AG04450 (cell line): ENCODE results near the gene EXOC4. TPM values are rescaled to one million over a fixed set of nuclear protein-coding genes. Genes with fewer than 3 reads are reported as not detected.
"Not testable (repeated sequence)": the region's sequence is repeated elsewhere in the genome, so short reads cannot be mapped to it uniquely, and the experiment has no call there.

Source experiments
- CTCF ChIA-PET: fragments of 300-600, 350-600 bp; formaldehyde crosslinking; extraction: SDS; loops from one replicate; lab custom pipeline; 2022; ENCODE audit warnings: antibody characterized with exemption, inconsistent platforms; lab: Charles Lee
- POLR2A ChIA-PET: fragments of 350-600 bp; formaldehyde crosslinking; extraction: SDS; loops from one replicate; lab custom pipeline; 2021; ENCODE audit warnings: antibody characterized with exemption, inconsistent platforms; lab: Yijun Ruan, JAX
- DNase-seq: peaks from one replicate; pipeline ENCODE4 v3.0.0-alpha.2; 2011; ENCODE audit warnings: low read depth, low spot score
- H3K27ac ChIP-seq: one replicate; pipeline ENCODE4 v1.5.1; 2012; ENCODE audit warnings: low read depth, low read length, control low read depth
- H3K27me3 ChIP-seq: one replicate; pipeline ENCODE4 v1.6.0; 2012; ENCODE audit warnings: low read length; ENCODE audit not compliant: control insufficient read depth, insufficient read depth
- H3K4me3 ChIP-seq: 2 replicates; pipeline ENCODE4 v1.5.1; 2011; ENCODE audit warnings: mild to moderate bottlenecking, low read depth, low read length, control low read depth
- H3K9me3 ChIP-seq: 2 replicates; pipeline ENCODE4 v1.5.1; 2012; ENCODE audit warnings: low read length; ENCODE audit not compliant: control insufficient read depth, insufficient read depth
- CTCF ChIP-seq: IDR thresholded peaks from 2 replicates; pipeline ENCODE4 v1.5.1; 2011; ENCODE audit warnings: low read depth, low read length, control low read depth, inconsistent platforms
- polyA plus RNA-seq: library from polyadenylated mRNA; depleted of rRNA; stranded (reverse); fragments of >200 nt; gene quantifications from 2 replicates; pipeline ENCODE4 v1.2.3, GENCODE V29; 2011

EXOC4 gene
- polyA plus RNA-seq, 1 experiment = 73.5 TPM

GRCh38 chr7:133314084-133314483 is 61.2 kb downstream of the EXOC4 start:
- TF ChIP-seq CTCF = no peak
- no peaks in the 10 kb centered on the region for H3K9me3 ChIP-seq
- no peak for DNase-seq
- ChIA-PET POLR2A (no interaction called here), CTCF (interaction anchor here (1.4 kb wide), 1 partner anchor 30 kb away, joined by 6 read pairs; no protein-coding TSS in a partner anchor)
- H3K4me3 ChIP-seq = no peak overlapping the region
- no peaks in the 10 kb centered on the region for H3K27me3 ChIP-seq
- no peak overlapping the region for H3K27ac ChIP-seq

- H3K27me3 ChIP-seq = no peaks in the 10 kb centered on the region
- CTCF ChIA-PET = no interaction called here
- no peak overlapping the region for H3K4me3 ChIP-seq
- POLR2A ChIA-PET = no interaction called here
- no peak overlapping the region for H3K27ac ChIP-seq
- peak; percentile 16 for DNase-seq
- H3K9me3 ChIP-seq = no peaks in the 10 kb centered on the region
- no peak for TF ChIP-seq CTCF
Measured at GRCh38 chr7:133315332-133316040, 62.6 kb downstream of the EXOC4 start.

- Histone ChIP-seq H3K4me3 (no peak overlapping the region), H3K27me3 (no peaks in the 10 kb centered on the region), H3K9me3 (no peaks in the 10 kb centered on the region), H3K27ac (no peak overlapping the region)
- ChIA-PET POLR2A (no interaction called here), CTCF (interaction anchor here (0.6 to 0.7 kb wide), 3 partner anchors 19 to 499 kb away, joined by 3 to 8 read pairs (median 4); no protein-coding TSS in a partner anchor)
- no peak for DNase-seq
- TF ChIP-seq CTCF = no peak
Measured at GRCh38 chr7:133319842-133320241, 67.0 kb downstream of the EXOC4 start.

- CTCF ChIA-PET = no interaction called here
- no peak for DNase-seq
- POLR2A ChIA-PET = no interaction called here
- Histone ChIP-seq H3K27ac (no peak overlapping the region), H3K27me3 (no peaks in the 10 kb centered on the region), H3K9me3 (no peaks in the 10 kb centered on the region), H3K4me3 (no peak overlapping the region)
- TF ChIP-seq CTCF = no peak
Measured at GRCh38 chr7:133320891-133321290, 68.0 kb downstream of the EXOC4 start.

- CTCF ChIA-PET, POLR2A ChIA-PET: not testable (repeated sequence)
Measured at GRCh38 chr7:133321366-133321765, 68.5 kb downstream of the EXOC4 start.

GRCh38 chr7:133326745-133327144 is 73.9 kb downstream of the EXOC4 start:
- H3K27ac ChIP-seq, H3K4me3 ChIP-seq, CTCF ChIA-PET, H3K27me3 ChIP-seq, H3K9me3 ChIP-seq, POLR2A ChIA-PET, DNase-seq: not testable (repeated sequence)

More at GRCh38 chr7:133321366-133321765, 68.5 kb downstream of the EXOC4 start:
- not testable (repeated sequence) for DNase-seq, H3K4me3 ChIP-seq, H3K27ac ChIP-seq, H3K9me3 ChIP-seq, H3K27me3 ChIP-seq

- H3K27me3 ChIP-seq, H3K27ac ChIP-seq, POLR2A ChIA-PET, H3K4me3 ChIP-seq, H3K9me3 ChIP-seq, DNase-seq, CTCF ChIA-PET: not testable (repeated sequence)
Measured at GRCh38 chr7:133328021-133328420, 75.1 kb downstream of the EXOC4 start.
